Measurements from ENCODE around the gene CDH3.
"Not testable (repeated sequence)": the region's sequence is repeated elsewhere in the genome, so short reads cannot be mapped to it uniquely, and the experiment has no call there.

CDH3 gene

GRCh38 chr16:68704232-68704867, 59.2 kb downstream of the CDH3 start:
- peak; percentile 75 for DNase-seq (ENCODE audit: low spot score)

- DNase-seq (ENCODE audit: low spot score), result no peak
These were observed 62.4 kb downstream of the CDH3 start for GRCh38 chr16:68707340-68708152.

- DNase-seq (ENCODE audit: low spot score), result no peak
These were observed 65.1 kb downstream of the CDH3 start for GRCh38 chr16:68710211-68710610.

GRCh38 chr16:68711421-68712139, 66.5 kb downstream of the CDH3 start:
- no peak for DNase-seq (ENCODE audit: low spot score)

- no peak for DNase-seq (ENCODE audit: low spot score)
These were observed 68.3 kb downstream of the CDH3 start for GRCh38 chr16:68713361-68713760.

- no peak for DNase-seq (ENCODE audit: low spot score)
These were observed 70.4 kb downstream of the CDH3 start for GRCh38 chr16:68715471-68715870.

GRCh38 chr16:68716516-68716915, 71.4 kb downstream of the CDH3 start:
- DNase-seq (ENCODE audit: low spot score), result not testable (repeated sequence)

- no peak for DNase-seq (ENCODE audit: low spot score)
These were observed 72.6 kb downstream of the CDH3 start for GRCh38 chr16:68717684-68718083.

GRCh38 chr16:68718590-68718989, 73.5 kb downstream of the CDH3 start:
- DNase-seq (ENCODE audit: low spot score), result no peak

- DNase-seq (ENCODE audit: low spot score), result no peak
These were observed 74.9 kb downstream of the CDH3 start for GRCh38 chr16:68719993-68720489.

- DNase-seq (ENCODE audit: low spot score), result no peak
These were observed 77.3 kb downstream of the CDH3 start for GRCh38 chr16:68722119-68723024.

GRCh38 chr16:68724797-68725196, 79.7 kb downstream of the CDH3 start:
- DNase-seq (ENCODE audit: low spot score), result no peak

- DNase-seq (ENCODE audit: low spot score), result no peak
These were observed 83.4 kb downstream of the CDH3 start for GRCh38 chr16:68728523-68728922.

- no peak for DNase-seq (ENCODE audit: low spot score)
These were observed 86.5 kb downstream of the CDH3 start for GRCh38 chr16:68731637-68732036.

- no peak for DNase-seq (ENCODE audit: low spot score)
These were observed 87.1 kb downstream of the CDH3 start for GRCh38 chr16:68732042-68732680.

- no peak for DNase-seq (ENCODE audit: low spot score)
These were observed 87.8 kb downstream of the CDH3 start for GRCh38 chr16:68732741-68733399.

GRCh38 chr16:68733570-68733969, 88.5 kb downstream of the CDH3 start:
- DNase-seq (ENCODE audit: low spot score), result no peak

GRCh38 chr16:68734782-68735181, 89.7 kb downstream of the CDH3 start:
- no peak for DNase-seq (ENCODE audit: low spot score)

- DNase-seq (ENCODE audit: low spot score), result no peak
These were observed 91.5 kb downstream of the CDH3 start for GRCh38 chr16:68736561-68736960.

GRCh38 chr16:68737046-68737729, 92.1 kb downstream of the CDH3 start, which contains the start of gene CDH1:
Gene CDH1 (plus strand): TSS chr16:68737292. CDS start chr16:68737416, 124 bp downstream.
- no peak for DNase-seq (ENCODE audit: low spot score)

Data from AG08395 (cell line).